Measurements from ENCODE around the gene INSL6. TPM values are rescaled to one million over a fixed set of nuclear protein-coding genes. Genes with fewer than 3 reads are reported as not detected.
"Not testable (repeated sequence)": the region's sequence is repeated elsewhere in the genome, so short reads cannot be mapped to it uniquely, and the experiment has no call there.

The INSL6 gene
- total RNA-seq: not detected

DNA sequence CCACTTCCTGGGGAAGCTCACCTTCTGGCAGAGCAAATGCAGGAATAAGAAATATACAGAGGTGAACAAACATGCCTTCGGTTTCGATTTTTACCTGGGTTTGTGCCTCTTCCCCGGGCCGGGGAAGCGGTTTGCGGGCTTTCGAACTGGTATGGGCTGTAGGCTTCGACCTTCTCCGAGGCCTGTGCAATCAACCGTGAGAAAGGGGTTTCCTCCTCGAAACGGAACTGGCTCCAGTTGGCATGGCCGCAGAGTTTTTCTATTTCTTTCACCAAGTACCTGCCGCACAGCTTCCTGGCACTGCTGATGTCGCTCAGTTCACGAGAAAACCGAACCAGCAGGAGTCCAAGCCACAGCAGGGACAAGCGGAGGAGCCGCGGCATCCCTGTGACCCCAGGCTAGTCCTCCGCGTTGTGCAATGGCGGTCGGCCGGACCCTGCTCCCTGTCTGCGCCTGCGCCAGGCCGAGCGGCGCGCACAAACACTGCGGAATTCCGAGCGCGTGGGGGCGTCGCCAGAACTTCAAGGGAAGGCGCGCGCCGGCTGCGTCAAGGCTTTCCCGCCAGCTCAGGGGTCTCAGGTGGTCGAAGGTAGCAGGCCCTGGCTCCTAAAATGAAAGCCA, at the start of gene INSL6:
Gene INSL6 (minus strand): TSS at position 420 of the 621 bp plus-strand sequence. CDS start 37 bp downstream, at position 383.
- Mint-ChIP-seq H3K4me1 (ENCODE audit: low read depth) (peaks cover 17% of the 10 kb centered on the region), H3K36me3 (ENCODE audit: insufficient read depth in 2 of 2) (no peaks in the 10 kb centered on the region), H3K4me3 (no peak within 1 kb of the TSS), H3K27ac (no peak within 1 kb of the TSS), H3K27me3 (ENCODE audit: low read depth) (no peaks in the 10 kb centered on the region), H3K9me3 (peaks cover 0 to 2% of the 10 kb centered on the region in 2 donors)
- DNase-seq (no peak), ATAC-seq (replicated peaks in 1 of 2) (no peak)

DNA sequence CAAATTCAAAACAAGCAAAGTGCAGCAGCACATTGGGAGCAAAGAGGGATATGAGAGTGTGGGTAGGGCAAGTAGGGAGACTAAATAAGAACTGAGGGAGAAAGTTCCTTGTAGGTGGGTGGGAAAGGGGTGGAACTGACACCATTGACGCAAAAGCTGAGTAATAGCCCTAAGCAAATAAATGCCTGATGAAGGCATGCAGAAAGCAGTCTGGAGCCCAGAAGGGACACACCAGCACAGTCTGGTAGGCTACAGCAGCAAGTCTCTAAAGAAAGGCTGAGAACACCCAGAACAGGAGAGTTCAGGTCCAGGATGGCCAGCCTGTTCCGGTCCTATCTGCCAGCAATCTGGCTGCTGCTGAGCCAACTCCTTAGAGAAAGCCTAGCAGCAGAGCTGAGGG, 45.8 kb upstream of the INSL6 start, which contains the start of gene INSL4:
Gene INSL4 (plus strand): TSS at position 208 of the 400 bp plus-strand sequence. CDS start 105 bp downstream, at position 313.
- no peak for ATAC-seq (replicated peaks in 1 of 2)
- Mint-ChIP-seq H3K27ac (no peak within 1 kb of the TSS), H3K9me3 (no peaks in the 10 kb centered on the region), H3K4me1 (ENCODE audit: low read depth) (no peaks in the 10 kb centered on the region), H3K4me3 (no peak within 1 kb of the TSS), H3K36me3 (ENCODE audit: insufficient read depth in 2 of 2) (no peaks in the 10 kb centered on the region), H3K27me3 (ENCODE audit: low read depth) (peaks cover 8% of the 10 kb centered on the region)
- DNase-seq: no peak

- no peak overlapping the region for H3K4me3 Mint-ChIP-seq
- H3K4me1 Mint-ChIP-seq (ENCODE audit: low read depth): no peaks in the 10 kb centered on the region
- H3K27me3 Mint-ChIP-seq (ENCODE audit: low read depth): peaks cover 8% of the 10 kb centered on the region
- ATAC-seq (replicated peaks in 1 of 2) (no peak), DNase-seq (no peak)
- no peak overlapping the region for H3K27ac Mint-ChIP-seq
- no peaks in the 10 kb centered on the region for H3K9me3 Mint-ChIP-seq
- H3K36me3 Mint-ChIP-seq (ENCODE audit: insufficient read depth in 2 of 2): peaks cover 0 to 2% of the 10 kb centered on the region in 2 donors
Observed at GRCh38 chr9:5230554-5230953, 45.1 kb upstream of the INSL6 start.

DNA sequence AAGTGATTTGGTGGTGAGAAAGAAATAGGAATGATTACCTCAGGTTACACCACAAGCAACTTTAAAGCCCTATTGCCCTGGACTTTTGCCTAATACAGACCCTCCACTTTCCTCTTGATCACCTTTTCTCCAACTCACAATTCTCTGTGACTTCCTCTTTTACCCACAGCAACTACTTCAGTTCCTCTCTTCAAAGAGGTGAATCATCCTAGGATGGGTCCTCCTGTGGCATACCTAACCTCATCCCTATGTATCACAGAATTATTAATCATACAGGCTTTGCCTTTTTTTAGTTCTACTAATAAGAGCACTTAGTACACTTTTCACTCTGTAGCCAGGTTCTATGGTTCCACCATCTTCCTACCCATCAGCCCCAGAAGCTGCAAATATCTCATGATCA, 19.6 kb upstream of the INSL6 start:
- Mint-ChIP-seq H3K27ac (no peak overlapping the region), H3K27me3 (ENCODE audit: low read depth) (no peaks in the 10 kb centered on the region), H3K9me3 (peaks cover 2 to 3% of the 10 kb centered on the region in 2 donors), H3K4me1 (ENCODE audit: low read depth) (no peaks in the 10 kb centered on the region), H3K36me3 (ENCODE audit: insufficient read depth in 2 of 2) (peaks cover 0 to 4% of the 10 kb centered on the region in 2 donors), H3K4me3 (no peak overlapping the region)
- ATAC-seq (replicated peaks in 1 of 2): peak; percentile 52 to 56
- no peak for DNase-seq

DNA sequence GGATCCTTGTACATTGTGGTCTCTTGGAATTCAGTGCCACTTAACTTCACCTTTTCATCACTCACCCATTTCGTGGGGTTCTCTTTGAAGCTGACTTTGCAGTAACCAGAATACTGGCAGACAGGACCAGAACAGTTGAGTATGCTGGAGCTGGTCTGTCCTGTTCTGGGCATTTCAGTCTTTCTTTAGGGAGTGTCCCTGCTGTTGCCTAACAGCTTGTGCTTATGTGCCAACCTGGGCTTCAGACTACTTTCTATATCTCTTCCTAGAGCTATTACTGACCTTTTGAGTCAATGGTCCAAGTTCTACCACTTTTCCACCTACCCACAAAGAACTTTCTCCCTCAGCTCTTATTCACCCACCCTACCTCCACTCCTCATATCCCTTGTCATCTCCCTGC, 10.0 kb upstream of the INSL6 start:
- ATAC-seq (replicated peaks in 1 of 2): no peak
- H3K4me1 Mint-ChIP-seq (ENCODE audit: low read depth): no peaks in the 10 kb centered on the region
- H3K27me3 Mint-ChIP-seq (ENCODE audit: low read depth): no peaks in the 10 kb centered on the region
- no peak overlapping the region for H3K27ac Mint-ChIP-seq
- no peak overlapping the region for H3K4me3 Mint-ChIP-seq
- no peaks in the 10 kb centered on the region for H3K9me3 Mint-ChIP-seq
- H3K36me3 Mint-ChIP-seq (ENCODE audit: insufficient read depth in 2 of 2): no peaks in the 10 kb centered on the region
- no peak for DNase-seq

GRCh38 chr9:5193345-5193744, 7.9 kb upstream of the INSL6 start:
- H3K27me3 Mint-ChIP-seq (ENCODE audit: low read depth): no peaks in the 10 kb centered on the region
- H3K36me3 Mint-ChIP-seq (ENCODE audit: insufficient read depth in 2 of 2): no peaks in the 10 kb centered on the region
- no peak overlapping the region for H3K4me3 Mint-ChIP-seq
- no peak overlapping the region for H3K27ac Mint-ChIP-seq
- no peaks in the 10 kb centered on the region for H3K4me1 Mint-ChIP-seq (ENCODE audit: low read depth)
- ATAC-seq (replicated peaks in 1 of 2): no peak
- peaks cover 0 to 2% of the 10 kb centered on the region in 2 donors for H3K9me3 Mint-ChIP-seq
- DNase-seq: no peak

DNA sequence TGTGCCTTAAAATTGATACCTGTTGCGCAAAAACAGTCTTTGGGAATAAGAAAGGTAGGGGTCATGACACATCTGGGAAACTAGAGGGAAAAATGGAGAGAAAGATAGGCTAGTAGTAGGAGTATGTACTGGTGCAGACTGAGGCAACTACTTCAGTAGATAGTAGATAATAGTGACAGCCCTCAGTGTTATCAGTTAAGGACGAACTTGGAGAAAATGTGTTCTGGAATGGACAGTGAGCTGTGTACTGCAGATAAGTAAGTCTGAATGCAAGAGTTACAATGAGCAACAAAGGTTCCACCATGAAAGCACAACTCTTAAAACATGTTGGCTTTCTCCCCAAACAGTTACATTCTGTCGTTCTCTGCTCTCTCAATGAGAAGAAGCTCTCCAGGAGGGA, 6.5 kb upstream of the INSL6 start:
- Mint-ChIP-seq H3K27me3 (ENCODE audit: low read depth) (no peaks in the 10 kb centered on the region), H3K4me1 (ENCODE audit: low read depth) (peaks cover 6% of the 10 kb centered on the region), H3K27ac (no peak overlapping the region), H3K36me3 (ENCODE audit: insufficient read depth in 2 of 2) (no peaks in the 10 kb centered on the region), H3K4me3 (no peak overlapping the region), H3K9me3 (peaks cover 0 to 2% of the 10 kb centered on the region in 2 donors)
- ATAC-seq (replicated peaks in 1 of 2): no peak
- no peak for DNase-seq

GRCh38 chr9:5188060-5188984, 2.9 kb upstream of the INSL6 start:
- Mint-ChIP-seq H3K4me3 (no peak overlapping the region), H3K27me3 (ENCODE audit: low read depth) (no peaks in the 10 kb centered on the region)
- no peak for DNase-seq

GRCh38 chr9:5186416-5187169, 1.2 kb upstream of the INSL6 start:
- peaks cover 17% of the 10 kb centered on the region for H3K4me1 Mint-ChIP-seq (ENCODE audit: low read depth)
- H3K27me3 Mint-ChIP-seq (ENCODE audit: low read depth): no peaks in the 10 kb centered on the region
- no peaks in the 10 kb centered on the region for H3K36me3 Mint-ChIP-seq (ENCODE audit: insufficient read depth in 2 of 2)
- DNase-seq (peak; percentile 30 to 54), ATAC-seq (replicated peaks in 1 of 2) (peak; percentile 65 to 89)
- no peak overlapping the region for H3K4me3 Mint-ChIP-seq
- H3K9me3 Mint-ChIP-seq: peaks cover 0 to 2% of the 10 kb centered on the region in 2 donors
- H3K27ac Mint-ChIP-seq: no peak overlapping the region

More at GRCh38 chr9:5188060-5188984, 2.9 kb upstream of the INSL6 start:
- Mint-ChIP-seq H3K27ac (no peak overlapping the region), H3K36me3 (ENCODE audit: insufficient read depth in 2 of 2) (no peaks in the 10 kb centered on the region), H3K4me1 (ENCODE audit: low read depth) (peaks cover 17% of the 10 kb centered on the region), H3K9me3 (peaks cover 0 to 2% of the 10 kb centered on the region in 2 donors)
- no peak for ATAC-seq (replicated peaks in 1 of 2)

DNA sequence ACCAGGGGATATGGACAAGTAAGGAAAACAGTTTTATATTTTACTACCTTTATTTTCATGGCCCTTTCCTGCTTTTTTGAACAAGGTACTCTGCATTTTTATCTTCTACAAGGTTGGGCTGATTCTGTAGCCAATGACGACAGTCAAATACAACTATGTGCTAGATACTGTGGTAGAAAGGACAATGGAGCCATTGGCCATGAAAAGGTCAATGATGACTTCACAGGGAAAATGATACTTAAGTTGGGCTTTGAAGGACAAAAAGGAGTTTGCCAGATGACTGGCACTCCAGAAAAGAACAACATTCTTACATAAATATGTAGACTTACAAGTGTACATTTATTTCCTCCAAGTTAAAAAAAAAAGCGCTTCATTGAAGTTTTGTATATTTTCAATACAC, 663 bp downstream of the INSL6 start:
- peaks cover 17% of the 10 kb centered on the region for H3K4me1 Mint-ChIP-seq (ENCODE audit: low read depth)
- H3K4me3 Mint-ChIP-seq: no peak overlapping the region
- H3K36me3 Mint-ChIP-seq (ENCODE audit: insufficient read depth in 2 of 2): no peaks in the 10 kb centered on the region
- ATAC-seq (replicated peaks in 1 of 2): no peak
- no peak for DNase-seq
- no peak overlapping the region for H3K27ac Mint-ChIP-seq
- H3K9me3 Mint-ChIP-seq: peaks cover 0 to 2% of the 10 kb centered on the region in 2 donors
- H3K27me3 Mint-ChIP-seq (ENCODE audit: low read depth): no peaks in the 10 kb centered on the region

- not testable (repeated sequence) for ATAC-seq (replicated peaks in 1 of 2); H3K36me3 Mint-ChIP-seq (ENCODE audit: insufficient read depth in 2 of 2); H3K9me3 Mint-ChIP-seq; DNase-seq; H3K27me3 Mint-ChIP-seq (ENCODE audit: low read depth); H3K4me3 Mint-ChIP-seq; H3K27ac Mint-ChIP-seq
- H3K4me1 Mint-ChIP-seq (ENCODE audit: low read depth): peaks cover 10% of the 10 kb centered on the region
Observed at GRCh38 chr9:5180631-5181030, 4.8 kb downstream of the INSL6 start.

DNA sequence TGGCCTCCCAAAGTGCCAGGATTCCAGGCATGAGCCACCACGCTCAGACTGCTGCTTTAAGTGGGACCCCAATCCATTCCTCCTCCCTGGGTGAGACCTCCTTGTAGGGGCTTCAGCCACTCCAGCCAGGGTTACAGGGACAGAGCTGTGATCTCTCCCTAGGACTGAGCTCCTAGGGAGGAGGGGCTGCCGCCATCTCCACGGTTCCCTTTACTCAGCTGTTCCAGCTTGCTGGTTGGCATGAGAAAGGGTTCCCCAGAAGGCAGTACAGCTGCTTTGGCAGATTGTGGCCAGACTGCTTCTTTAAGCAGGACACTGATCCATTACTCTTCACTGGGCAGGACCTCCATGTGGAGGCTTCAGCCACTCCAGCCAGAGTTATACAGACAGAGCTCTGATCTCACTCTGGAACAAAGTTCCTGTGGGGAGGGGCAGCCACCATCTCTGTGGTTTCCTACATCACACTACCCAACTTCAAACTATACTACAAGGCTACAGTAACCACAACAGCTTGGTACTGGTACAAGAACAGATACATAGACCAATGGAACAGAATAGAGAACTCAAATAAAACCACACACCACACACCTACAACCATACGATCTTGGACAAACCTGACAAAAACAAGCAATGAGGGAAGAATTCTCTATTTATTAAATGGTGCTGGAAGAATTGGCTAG, 7.2 kb downstream of the INSL6 start:
- DNase-seq (peak in 1 of 2 donors; percentile 17), ATAC-seq (replicated peaks in 1 of 2) (peak; percentile 64)
- H3K36me3 Mint-ChIP-seq (ENCODE audit: insufficient read depth in 2 of 2): no peaks in the 10 kb centered on the region
- H3K27me3 Mint-ChIP-seq (ENCODE audit: low read depth): no peaks in the 10 kb centered on the region
- peaks cover 0 to 4% of the 10 kb centered on the region in 2 donors for H3K9me3 Mint-ChIP-seq
- H3K4me3 Mint-ChIP-seq: no peak overlapping the region
- H3K4me1 Mint-ChIP-seq (ENCODE audit: low read depth): peaks cover 10% of the 10 kb centered on the region
- no peak overlapping the region for H3K27ac Mint-ChIP-seq

Measured in activated T-cell treated with anti-CD3 and anti-CD28 coated beads, Interleukin-2, amount 50 U/mL, for 72 hours (primary cell).